ENCODE results near the gene MEF2C.

DNA sequence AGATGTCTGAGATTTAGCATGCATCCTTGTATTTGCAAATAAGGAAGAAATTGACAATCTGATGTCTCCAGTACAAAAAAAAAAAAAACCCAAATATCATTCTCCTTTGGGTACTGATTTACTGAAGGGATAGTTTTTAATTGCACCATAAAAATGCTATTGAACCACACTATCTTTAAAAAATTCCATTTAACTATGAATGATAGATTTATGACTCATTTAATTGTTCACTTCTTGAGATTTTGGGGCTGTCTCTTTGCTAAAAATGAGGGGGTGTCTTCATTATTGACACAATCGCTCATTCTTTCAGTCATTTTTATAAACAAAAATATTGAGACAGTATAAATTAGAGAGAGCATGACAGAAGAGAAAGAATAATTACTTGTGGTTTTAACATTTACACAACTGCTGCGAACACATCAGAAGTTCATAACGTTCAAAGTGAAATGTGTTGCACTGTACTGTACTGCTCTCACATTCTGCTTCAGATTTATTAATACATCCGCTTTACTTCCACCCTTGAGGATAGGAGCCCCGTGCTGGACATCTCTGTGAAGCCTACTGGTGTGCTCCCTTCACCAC is 142.3 kb downstream of the MEF2C start:
- TF ChIP-seq, protein P1, sequence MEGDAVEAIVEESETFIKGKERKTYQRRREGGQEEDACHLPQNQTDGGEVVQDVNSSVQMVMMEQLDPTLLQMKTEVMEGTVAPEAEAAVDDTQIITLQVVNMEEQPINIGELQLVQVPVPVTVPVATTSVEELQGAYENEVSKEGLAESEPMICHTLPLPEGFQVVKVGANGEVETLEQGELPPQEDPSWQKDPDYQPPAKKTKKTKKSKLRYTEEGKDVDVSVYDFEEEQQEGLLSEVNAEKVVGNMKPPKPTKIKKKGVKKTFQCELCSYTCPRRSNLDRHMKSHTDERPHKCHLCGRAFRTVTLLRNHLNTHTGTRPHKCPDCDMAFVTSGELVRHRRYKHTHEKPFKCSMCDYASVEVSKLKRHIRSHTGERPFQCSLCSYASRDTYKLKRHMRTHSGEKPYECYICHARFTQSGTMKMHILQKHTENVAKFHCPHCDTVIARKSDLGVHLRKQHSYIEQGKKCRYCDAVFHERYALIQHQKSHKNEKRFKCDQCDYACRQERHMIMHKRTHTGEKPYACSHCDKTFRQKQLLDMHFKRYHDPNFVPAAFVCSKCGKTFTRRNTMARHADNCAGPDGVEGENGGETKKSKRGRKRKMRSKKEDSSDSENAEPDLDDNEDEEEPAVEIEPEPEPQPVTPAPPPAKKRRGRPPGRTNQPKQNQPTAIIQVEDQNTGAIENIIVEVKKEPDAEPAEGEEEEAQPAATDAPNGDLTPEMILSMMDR (IDR thresholded peaks at IDR 0.05; ENCODE audit: insufficient read depth, low read depth, low read length), result no peak
- no peak for TF ChIP-seq EZH2 (IDR thresholded peaks at IDR 0.05; ENCODE audit: insufficient read depth, low read length)
